Measurements from ENCODE around the gene INTS11. TPM values are rescaled to one million over a fixed set of nuclear protein-coding genes. Genes with fewer than 3 reads are reported as not detected.

Gene INTS11
- total RNA-seq, 1 experiment from 2014 or later: 85.4 TPM

- no peak for DNase-seq (ENCODE audit: low read depth)
Measured at GRCh38 chr1:1262758-1263157, 61.7 kb downstream of the INTS11 start.

- no peak for DNase-seq (ENCODE audit: low read depth)
Measured at GRCh38 chr1:1262071-1262470, 62.4 kb downstream of the INTS11 start.

Other genes starting within 250 kb of the INTS11 start
- 18.8 and 26.5 TPM in 2 replicates for gene C1orf159, start 208.6 kb downstream of the INTS11 start, total RNA-seq (2014; rRNA removed)
- not detected in 2 replicates for gene TTLL10, start 150.8 kb downstream of the INTS11 start, total RNA-seq (2014; rRNA removed)
- not detected in 2 replicates for gene TNFRSF18, start 118.1 kb downstream of the INTS11 start, total RNA-seq (2014; rRNA removed)
- gene TNFRSF4, start 110.5 kb downstream of the INTS11 start, total RNA-seq (2014; rRNA removed): 0.17 and 0.32 TPM in 2 replicates
- 142 and 150 TPM in 2 replicates for gene SDF4, start 92.7 kb downstream of the INTS11 start, total RNA-seq (2014; rRNA removed)
- 58.0 and 58.3 TPM in 2 replicates for gene B3GALT6, start 92.4 kb downstream of the INTS11 start, total RNA-seq (2014; rRNA removed)
- 0.57 TPM in 1 of 2 replicates, not detected in the other for gene C1QTNF12, start 77.9 kb downstream of the INTS11 start, total RNA-seq (2014; rRNA removed)
- 57.4 and 62.3 TPM in 2 replicates for gene UBE2J2, start 50.8 kb downstream of the INTS11 start, total RNA-seq (2014; rRNA removed)
- 1.5 and 4.1 TPM in 2 replicates for gene SCNN1D, start 44.2 kb downstream of the INTS11 start, total RNA-seq (2014; rRNA removed)
- 71.0 and 76.4 TPM in 2 replicates for gene ACAP3, start 16.7 kb downstream of the INTS11 start, total RNA-seq (2014; rRNA removed)
- gene PUSL1, start 16.1 kb downstream of the INTS11 start, total RNA-seq (2014; rRNA removed): 31.8 and 34.3 TPM in 2 replicates
- gene CPTP, start 142 bp upstream of the INTS11 start, total RNA-seq (2014; rRNA removed): 27.7 and 28.9 TPM in 2 replicates
- 0.06 TPM in 1 of 2 replicates, not detected in the other for gene TAS1R3, start 6.6 kb upstream of the INTS11 start, total RNA-seq (2014; rRNA removed)
- 85.6 and 86.6 TPM in 2 replicates for gene DVL1, start 24.8 kb upstream of the INTS11 start, total RNA-seq (2014; rRNA removed)
- gene MXRA8, start 33.9 kb upstream of the INTS11 start, total RNA-seq (2014; rRNA removed): 292 and 326 TPM in 2 replicates
- 226 and 234 TPM in 2 replicates for gene AURKAIP1, start 50.5 kb upstream of the INTS11 start, total RNA-seq (2014; rRNA removed)
- gene CCNL2, start 74.7 kb upstream of the INTS11 start, total RNA-seq (2014; rRNA removed): 118 and 127 TPM in 2 replicates
- gene MRPL20, start 82.6 kb upstream of the INTS11 start, total RNA-seq (2014; rRNA removed): 126 and 134 TPM in 2 replicates
- gene ANKRD65, start 96.6 kb upstream of the INTS11 start, total RNA-seq (2014; rRNA removed): not detected in 2 replicates
- 1.1 TPM in 2 replicates for gene VWA1, start 111.0 kb upstream of the INTS11 start, total RNA-seq (2014; rRNA removed)
- gene ATAD3C, start 125.0 kb upstream of the INTS11 start, total RNA-seq (2014; rRNA removed): not detected in 2 replicates
- gene ATAD3B, start 147.1 kb upstream of the INTS11 start, total RNA-seq (2014; rRNA removed): 29.2 and 38.7 TPM in 2 replicates
- 65.0 and 67.9 TPM in 2 replicates for gene ATAD3A, start 187.5 kb upstream of the INTS11 start, total RNA-seq (2014; rRNA removed)
- 0.63 and 0.83 TPM in 2 replicates for gene TMEM240, start 216.0 kb upstream of the INTS11 start, total RNA-seq (2014; rRNA removed)